Fibroblast of lung (primary cell): ENCODE data around the gene TMEM178B. TPM values are rescaled to one million over a fixed set of nuclear protein-coding genes. Genes with fewer than 3 reads are reported as not detected.

Experiments
- DNase-seq, 2 donors: peaks; one replicate each; pipeline versions ENCODE4 v3.0.0 to v3.0.0-alpha.2; 2010; ENCODE audit warnings: low read depth in 2 of 2
- H2AFZ ChIP-seq: 2 replicates; pipeline ENCODE4 v1.5.1; 2012; ENCODE audit warnings: low read length, control low read depth, inconsistent platforms
- H3K27ac ChIP-seq: 2 replicates; pipeline ENCODE4 v1.5.1; 2011; ENCODE audit warnings: low read length, control low read depth; ENCODE audit not compliant: insufficient read depth
- H3K27me3 ChIP-seq: 2 replicates; pipeline ENCODE4 v1.5.1; 2011; ENCODE audit warnings: mild to moderate bottlenecking, low read length; ENCODE audit not compliant: control insufficient read depth, insufficient read depth
- H3K36me3 ChIP-seq: 2 replicates; pipeline ENCODE4 v1.5.1; 2011; ENCODE audit warnings: low read length; ENCODE audit not compliant: control insufficient read depth, insufficient read depth
- H3K4me1 ChIP-seq: 2 replicates; pipeline ENCODE4 v1.5.1; 2011; ENCODE audit warnings: low read length; ENCODE audit not compliant: control insufficient read depth, insufficient read depth; ENCODE audit errors: extremely low read depth
- H3K4me2 ChIP-seq: 2 replicates; pipeline ENCODE4 v1.5.1; 2011; ENCODE audit warnings: low read length, control low read depth; ENCODE audit not compliant: insufficient read depth; ENCODE audit errors: extremely low read depth
- H3K4me3 ChIP-seq, 4 experiments: fragments of 200-600 bp in 1 of 4; sonication (generic) in 1 of 4; replicated peaks in 1 of 4; 2 replicates each; pipeline ENCODE4 v1.5.1; 2011 to 2016; ENCODE audit warnings: low read length in 4 of 4, low read depth in 3 of 4, mild to moderate bottlenecking in 3 of 4, control low read depth in 2 of 4, inconsistent platforms in 1 of 4, mixed read lengths in 1 of 4; ENCODE audit not compliant: insufficient read depth in 1 of 4; ENCODE audit errors: control extremely low read depth in 1 of 4
- H3K79me2 ChIP-seq: 2 replicates; pipeline ENCODE4 v1.5.1; 2012; ENCODE audit warnings: mild to moderate bottlenecking, low read length, inconsistent platforms; ENCODE audit not compliant: control insufficient read depth, insufficient read depth
- H3K9ac ChIP-seq: 2 replicates; pipeline ENCODE4 v1.5.1; 2011; ENCODE audit warnings: mild to moderate bottlenecking, low read length, control low read depth; ENCODE audit not compliant: insufficient read depth
- H3K9me3 ChIP-seq: 2 replicates; pipeline ENCODE4 v1.5.1; 2012; ENCODE audit warnings: low read depth, low read length; ENCODE audit not compliant: control insufficient read depth, insufficient read depth
- H4K20me1 ChIP-seq: 2 replicates; pipeline ENCODE4 v1.5.1; 2011; ENCODE audit warnings: low read length; ENCODE audit not compliant: control insufficient read depth, insufficient read depth; ENCODE audit errors: extremely low read depth
- EZH2 ChIP-seq: IDR thresholded peaks from 2 replicates; pipeline ENCODE4 v1.5.1; 2012; ENCODE audit warnings: low read length, control low read depth, mild to moderate bottlenecking; ENCODE audit errors: missing control alignments
- polyA plus RNA-seq, 2 donors: library from polyadenylated mRNA; depleted of rRNA in 1 of 2; stranded (reverse) in 1 of 2; unstranded in 1 of 2; fragments of >200 nt; gene quantifications; 2 replicates each; pipeline ENCODE4 v1.2.1, GENCODE V29; 2011 to 2012; ENCODE audit warnings: missing spikeins in 1 of 2
- total RNA-seq: library from RNA; depleted of rRNA; stranded (reverse); fragments of >200 nt; gene quantifications from 2 replicates; pipeline ENCODE4 v1.2.1, GENCODE V29; 2014
- TF ChIP-seq, protein P1 (sequence below), 2 donors: IDR thresholded peaks in 1 of 2; conservative IDR thresholded peaks in 1 of 2; 1 replicate in 1 of 2; 2 replicates in 1 of 2; pipeline ENCODE4 v1.5.1; 2011 to 2012; ENCODE audit warnings: low read length in 2 of 2, control low read depth in 1 of 2, inconsistent platforms in 1 of 2, low read depth in 1 of 2, mild to moderate bottlenecking in 1 of 2

TMEM178B gene
- total and polyA plus RNA-seq, 2 donors (not counting 1 experiment from before 2014, with no cell fraction given), result under 0.01 to 0.14 TPM

DNA sequence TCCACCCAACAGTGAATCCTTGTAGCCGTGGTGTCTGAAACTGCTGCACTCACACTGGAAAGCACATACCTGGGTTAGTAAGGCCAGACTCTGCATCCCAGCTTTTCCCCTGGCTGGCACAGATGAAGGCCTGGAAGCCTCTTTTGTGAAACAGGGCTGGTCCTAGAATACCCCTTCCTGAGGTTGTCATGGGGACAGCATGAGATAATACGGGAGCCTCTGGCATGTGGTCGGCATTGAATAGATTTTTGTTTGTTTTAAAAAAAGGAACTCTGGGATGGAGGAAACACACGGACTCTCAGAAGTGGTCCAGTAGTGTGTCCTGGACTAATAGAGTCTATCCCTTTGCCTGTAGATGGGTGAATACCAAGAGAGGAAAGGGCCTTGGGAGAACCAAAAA is 129.7 kb downstream of the TMEM178B start:
- Histone ChIP-seq H3K9me3 (no peaks in the 10 kb centered on the region), H3K4me1 (no peaks in the 10 kb centered on the region), H3K27ac (no peak overlapping the region), H3K36me3 (no peaks in the 10 kb centered on the region), H3K9ac (no peak overlapping the region), H2AFZ (no peak overlapping the region), H3K27me3 (no peaks in the 10 kb centered on the region), H3K4me2 (no peak overlapping the region), H3K79me2 (no peaks in the 10 kb centered on the region), H4K20me1 (no peaks in the 10 kb centered on the region), H3K4me3 (no peak overlapping the region)
- no peak for TF ChIP-seq EZH2
- TF ChIP-seq, protein P1, sequence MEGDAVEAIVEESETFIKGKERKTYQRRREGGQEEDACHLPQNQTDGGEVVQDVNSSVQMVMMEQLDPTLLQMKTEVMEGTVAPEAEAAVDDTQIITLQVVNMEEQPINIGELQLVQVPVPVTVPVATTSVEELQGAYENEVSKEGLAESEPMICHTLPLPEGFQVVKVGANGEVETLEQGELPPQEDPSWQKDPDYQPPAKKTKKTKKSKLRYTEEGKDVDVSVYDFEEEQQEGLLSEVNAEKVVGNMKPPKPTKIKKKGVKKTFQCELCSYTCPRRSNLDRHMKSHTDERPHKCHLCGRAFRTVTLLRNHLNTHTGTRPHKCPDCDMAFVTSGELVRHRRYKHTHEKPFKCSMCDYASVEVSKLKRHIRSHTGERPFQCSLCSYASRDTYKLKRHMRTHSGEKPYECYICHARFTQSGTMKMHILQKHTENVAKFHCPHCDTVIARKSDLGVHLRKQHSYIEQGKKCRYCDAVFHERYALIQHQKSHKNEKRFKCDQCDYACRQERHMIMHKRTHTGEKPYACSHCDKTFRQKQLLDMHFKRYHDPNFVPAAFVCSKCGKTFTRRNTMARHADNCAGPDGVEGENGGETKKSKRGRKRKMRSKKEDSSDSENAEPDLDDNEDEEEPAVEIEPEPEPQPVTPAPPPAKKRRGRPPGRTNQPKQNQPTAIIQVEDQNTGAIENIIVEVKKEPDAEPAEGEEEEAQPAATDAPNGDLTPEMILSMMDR (conservative IDR thresholded peaks at IDR 0.05 in 1 of 2, IDR thresholded peaks at IDR 0.05 in 1 of 2; ENCODE audit: low read depth in 1 of 2, low read length in 2 of 2), result no peak
- no peak for DNase-seq

DNA sequence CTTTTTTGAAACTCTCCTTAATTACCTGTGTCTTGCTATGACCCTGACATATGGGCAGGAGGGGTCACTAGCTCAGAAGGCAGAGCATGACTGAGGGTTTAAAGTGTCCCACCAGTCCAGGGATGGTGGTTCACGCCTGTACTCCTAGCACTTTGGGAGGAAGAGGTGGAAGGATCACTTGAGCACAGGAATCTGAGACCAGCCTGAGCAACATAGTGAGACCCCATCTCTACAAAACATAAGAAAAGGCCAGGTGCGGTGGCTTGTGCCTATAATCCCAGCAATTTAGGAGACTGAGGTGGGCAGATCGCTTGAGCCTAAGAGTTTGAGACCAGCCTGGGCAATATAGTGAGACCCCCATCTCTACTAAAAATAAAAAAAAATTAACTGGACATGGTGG is 133.8 kb downstream of the TMEM178B start:
- Histone ChIP-seq H4K20me1 (no peaks in the 10 kb centered on the region), H3K4me3 (no peak overlapping the region), H3K4me2 (no peak overlapping the region), H3K27me3 (no peaks in the 10 kb centered on the region), H3K9me3 (no peaks in the 10 kb centered on the region), H2AFZ (no peak overlapping the region), H3K36me3 (no peaks in the 10 kb centered on the region), H3K9ac (no peak overlapping the region), H3K79me2 (no peaks in the 10 kb centered on the region), H3K27ac (no peak overlapping the region), H3K4me1 (no peaks in the 10 kb centered on the region)
- DNase-seq, result no peak
- TF ChIP-seq EZH2, result no peak
- TF ChIP-seq, protein P1 (conservative IDR thresholded peaks at IDR 0.05 in 1 of 2, IDR thresholded peaks at IDR 0.05 in 1 of 2; ENCODE audit: low read depth in 1 of 2, low read length in 2 of 2), result no peak

DNA sequence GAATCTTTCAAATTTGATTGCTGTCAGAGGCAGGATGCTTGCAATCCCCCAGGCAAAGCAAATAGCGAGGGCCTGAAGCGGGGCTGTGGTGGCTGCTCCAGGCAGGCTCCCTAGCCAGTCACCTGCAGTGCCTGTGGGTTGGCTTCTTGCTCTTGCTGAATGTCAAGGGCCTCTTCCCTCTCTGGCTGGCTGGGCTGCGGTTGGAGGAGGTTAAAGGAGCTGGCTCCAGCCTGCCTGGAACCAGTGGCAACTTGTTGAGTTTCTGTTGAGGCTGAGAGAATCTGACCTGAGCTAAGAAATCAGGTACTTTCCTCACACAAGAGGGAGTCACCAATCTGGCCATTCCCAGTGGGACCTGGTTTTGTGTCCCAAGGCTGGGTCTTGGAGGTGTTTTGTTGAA is 134.7 kb downstream of the TMEM178B start:
- no peak overlapping the region for H3K27ac ChIP-seq
- H2AFZ ChIP-seq, result no peak overlapping the region
- no peaks in the 10 kb centered on the region for H3K79me2 ChIP-seq
- H3K4me2 ChIP-seq, result no peak overlapping the region
- no peak for DNase-seq
- no peaks in the 10 kb centered on the region for H3K9me3 ChIP-seq
- H3K4me1 ChIP-seq, result no peaks in the 10 kb centered on the region
- H3K4me3 ChIP-seq, result no peak overlapping the region
- no peaks in the 10 kb centered on the region for H4K20me1 ChIP-seq
- H3K27me3 ChIP-seq, result no peaks in the 10 kb centered on the region
- no peaks in the 10 kb centered on the region for H3K36me3 ChIP-seq
- TF ChIP-seq EZH2, result no peak
- TF ChIP-seq, protein P1 (conservative IDR thresholded peaks at IDR 0.05 in 1 of 2, IDR thresholded peaks at IDR 0.05 in 1 of 2; ENCODE audit: low read depth in 1 of 2, low read length in 2 of 2), result no peak
- H3K9ac ChIP-seq, result no peak overlapping the region
